ENCODE measurements around the gene HLCS.
"Not testable (repeated sequence)": the region's sequence is repeated elsewhere in the genome, so short reads cannot be mapped to it uniquely, and the experiment has no call there.

Gene HLCS

GRCh38 chr21:36999131-36999898, 32.8 kb upstream of the HLCS start:
- Histone ChIP-seq H3K9me3 (ENCODE audit: insufficient read depth, low read depth, low read length) (no peaks in the 10 kb centered on the region), H3K9ac (ENCODE audit: low read depth, low read length) (no peak overlapping the region), H3K27me3 (ENCODE audit: insufficient read depth, low read length) (no peaks in the 10 kb centered on the region), H3K27ac (ENCODE audit: low read depth, low read length) (no peak overlapping the region), H3K4me3 (ENCODE audit: low read length) (no peak overlapping the region), H3K4me1 (ENCODE audit: insufficient read depth, low read length) (peaks cover 3% of the 10 kb centered on the region; the same call in 1 of the 2 replicates), H3K36me3 (ENCODE audit: insufficient read depth, low read length) (no peaks in the 10 kb centered on the region)
- 92% methylated on average over 11 of the region's 11 CpGs for WGBS

GRCh38 chr21:36995285-36995684, 28.8 kb upstream of the HLCS start:
- 94% methylated on average over 11 of the region's 12 CpGs for WGBS
- H3K9me3 ChIP-seq (ENCODE audit: insufficient read depth, low read depth, low read length); H3K27ac ChIP-seq (ENCODE audit: low read depth, low read length); H3K4me3 ChIP-seq (ENCODE audit: low read length); H3K27me3 ChIP-seq (ENCODE audit: insufficient read depth, low read length); H3K36me3 ChIP-seq (ENCODE audit: insufficient read depth, low read length); H3K9ac ChIP-seq (ENCODE audit: low read depth, low read length): not testable (repeated sequence)
- peaks cover 12% of the 10 kb centered on the region for H3K4me1 ChIP-seq (ENCODE audit: insufficient read depth, low read length)

- H3K9me3 ChIP-seq (ENCODE audit: insufficient read depth, low read depth, low read length), result no peaks in the 10 kb centered on the region
- peaks cover 2% of the 10 kb centered on the region; the same call in 1 of the 2 replicates for H3K27me3 ChIP-seq (ENCODE audit: insufficient read depth, low read length)
- WGBS, result 91% methylated on average over 38 of the region's 38 CpGs
- H3K4me1 ChIP-seq (ENCODE audit: insufficient read depth, low read length), result peaks cover 12% of the 10 kb centered on the region
- no peak overlapping the region for H3K9ac ChIP-seq (ENCODE audit: low read depth, low read length)
- H3K27ac ChIP-seq (ENCODE audit: low read depth, low read length), result no peak overlapping the region
- no peak overlapping the region for H3K4me3 ChIP-seq (ENCODE audit: low read length)
- no peaks in the 10 kb centered on the region for H3K36me3 ChIP-seq (ENCODE audit: insufficient read depth, low read length)
Observed at GRCh38 chr21:36994501-36995158, 28.2 kb upstream of the HLCS start.

GRCh38 chr21:36992671-36993070, 26.2 kb upstream of the HLCS start:
- Histone ChIP-seq H3K9ac (ENCODE audit: low read depth, low read length) (no peak overlapping the region), H3K27ac (ENCODE audit: low read depth, low read length) (no peak overlapping the region), H3K36me3 (ENCODE audit: insufficient read depth, low read length) (no peaks in the 10 kb centered on the region), H3K27me3 (ENCODE audit: insufficient read depth, low read length) (peaks cover 2% of the 10 kb centered on the region; the same call in 1 of the 2 replicates), H3K4me1 (ENCODE audit: insufficient read depth, low read length) (peaks cover 12% of the 10 kb centered on the region), H3K4me3 (ENCODE audit: low read length) (no peak overlapping the region), H3K9me3 (ENCODE audit: insufficient read depth, low read depth, low read length) (no peaks in the 10 kb centered on the region)
- WGBS, result 79% methylated on average over 7 of the region's 7 CpGs

GRCh38 chr21:36990508-36991205, 24.2 kb upstream of the HLCS start:
- peak overlapping the region; percentile 56 for H3K4me3 ChIP-seq (ENCODE audit: low read length)
- H3K4me1 ChIP-seq (ENCODE audit: insufficient read depth, low read length), result peaks cover 12% of the 10 kb centered on the region
- WGBS, result 22% methylated on average over 19 of the region's 21 CpGs
- peak overlapping the region; percentile 80 for H3K9ac ChIP-seq (ENCODE audit: low read depth, low read length)
- no peaks in the 10 kb centered on the region for H3K36me3 ChIP-seq (ENCODE audit: insufficient read depth, low read length)
- peak overlapping the region; percentile 92 for H3K27ac ChIP-seq (ENCODE audit: low read depth, low read length)
- peaks cover 2% of the 10 kb centered on the region; the same call in 1 of the 2 replicates for H3K27me3 ChIP-seq (ENCODE audit: insufficient read depth, low read length)
- no peaks in the 10 kb centered on the region for H3K9me3 ChIP-seq (ENCODE audit: insufficient read depth, low read depth, low read length)

- Histone ChIP-seq H3K9ac (ENCODE audit: low read depth, low read length) (peak overlapping the region; percentile 80), H3K4me3 (ENCODE audit: low read length) (peak overlapping the region; percentile 56), H3K27ac (ENCODE audit: low read depth, low read length) (peak overlapping the region; percentile 92), H3K9me3 (ENCODE audit: insufficient read depth, low read depth, low read length) (no peaks in the 10 kb centered on the region), H3K36me3 (ENCODE audit: insufficient read depth, low read length) (no peaks in the 10 kb centered on the region), H3K27me3 (ENCODE audit: insufficient read depth, low read length) (peaks cover 2% of the 10 kb centered on the region; the same call in 1 of the 2 replicates), H3K4me1 (ENCODE audit: insufficient read depth, low read length) (peaks cover 12% of the 10 kb centered on the region)
- under 1% methylated on average over 97 of the region's 97 CpGs for WGBS
Observed at GRCh38 chr21:36989699-36990507, 23.4 kb upstream of the HLCS start.

- WGBS, result 61% methylated on average over 22 of the region's 22 CpGs
- Histone ChIP-seq H3K4me1 (ENCODE audit: insufficient read depth, low read length) (peaks cover 12% of the 10 kb centered on the region), H3K9ac (ENCODE audit: low read depth, low read length) (peak overlapping the region; percentile 80), H3K4me3 (ENCODE audit: low read length) (peak overlapping the region; percentile 56), H3K27ac (ENCODE audit: low read depth, low read length) (peak overlapping the region; percentile 92)
- H3K36me3 ChIP-seq (ENCODE audit: insufficient read depth, low read length); H3K27me3 ChIP-seq (ENCODE audit: insufficient read depth, low read length); H3K9me3 ChIP-seq (ENCODE audit: insufficient read depth, low read depth, low read length): not testable (repeated sequence)
Observed at GRCh38 chr21:36989199-36989698, 22.8 kb upstream of the HLCS start.

- 95% methylated on average over 4 of the region's 4 CpGs for WGBS
- H3K36me3 ChIP-seq (ENCODE audit: insufficient read depth, low read length), result no peaks in the 10 kb centered on the region
- no peak overlapping the region for H3K27ac ChIP-seq (ENCODE audit: low read depth, low read length)
- peaks cover 12% of the 10 kb centered on the region for H3K4me1 ChIP-seq (ENCODE audit: insufficient read depth, low read length)
- no peak overlapping the region for H3K4me3 ChIP-seq (ENCODE audit: low read length)
- H3K9ac ChIP-seq (ENCODE audit: low read depth, low read length), result no peak overlapping the region
- no peaks in the 10 kb centered on the region for H3K9me3 ChIP-seq (ENCODE audit: insufficient read depth, low read depth, low read length)
- peaks cover 2% of the 10 kb centered on the region; the same call in 1 of the 2 replicates for H3K27me3 ChIP-seq (ENCODE audit: insufficient read depth, low read length)
Observed at GRCh38 chr21:36988536-36988935, 22.1 kb upstream of the HLCS start.

- Histone ChIP-seq H3K27ac (ENCODE audit: low read depth, low read length) (no peak overlapping the region), H3K9me3 (ENCODE audit: insufficient read depth, low read depth, low read length) (no peaks in the 10 kb centered on the region), H3K27me3 (ENCODE audit: insufficient read depth, low read length) (peaks cover 2% of the 10 kb centered on the region; the same call in 1 of the 2 replicates), H3K36me3 (ENCODE audit: insufficient read depth, low read length) (no peaks in the 10 kb centered on the region), H3K4me3 (ENCODE audit: low read length) (no peak overlapping the region), H3K9ac (ENCODE audit: low read depth, low read length) (no peak overlapping the region), H3K4me1 (ENCODE audit: insufficient read depth, low read length) (peaks cover 12% of the 10 kb centered on the region)
Observed at GRCh38 chr21:36987845-36988244, 21.4 kb upstream of the HLCS start.

GRCh38 chr21:36985751-36986594, 19.5 kb upstream of the HLCS start:
- 92% methylated on average over 9 of the region's 9 CpGs for WGBS
- Histone ChIP-seq H3K4me1 (ENCODE audit: insufficient read depth, low read length) (peaks cover 8% of the 10 kb centered on the region), H3K36me3 (ENCODE audit: insufficient read depth, low read length) (no peaks in the 10 kb centered on the region), H3K9me3 (ENCODE audit: insufficient read depth, low read depth, low read length) (no peaks in the 10 kb centered on the region), H3K4me3 (ENCODE audit: low read length) (no peak overlapping the region), H3K27ac (ENCODE audit: low read depth, low read length) (no peak overlapping the region), H3K9ac (ENCODE audit: low read depth, low read length) (no peak overlapping the region), H3K27me3 (ENCODE audit: insufficient read depth, low read length) (peaks cover 14% of the 10 kb centered on the region)
